HL-60 (cell line): Measurements from ENCODE around the gene PLCH2.

ENCODE experiments used
- DNase-seq, 2 experiments: peaks; one replicate each; pipeline ENCODE4 v3.0.0-alpha.2; 2010 to 2020; ENCODE audit warnings: low read depth in 1 of 2, low spot score in 1 of 2
- H3K27ac ChIP-seq: fragments of 250-450 bp; sonication (Bioruptor Pico); replicated peaks from 2 replicates; pipeline ENCODE4 v1.5.1; 2020; ENCODE audit warnings: mild to moderate bottlenecking, moderate library complexity
- H3K27me3 ChIP-seq: fragments of 250-450 bp; sonication (Bioruptor Pico); 2 replicates; pipeline ENCODE4 v1.5.1; 2021; ENCODE audit warnings: mild to moderate bottlenecking, moderate library complexity; ENCODE audit not compliant: insufficient read depth, poor library complexity, severe bottlenecking
- H3K4me3 ChIP-seq: replicated peaks from 2 replicates; pipeline ENCODE4 v1.5.1; 2011; ENCODE audit warnings: mild to moderate bottlenecking, control low read depth, low read length; ENCODE audit not compliant: insufficient read depth
- CTCF ChIP-seq: IDR thresholded peaks from one replicate; pipeline ENCODE4 v1.5.1; 2011; ENCODE audit warnings: low read length, control low read depth, inconsistent platforms; ENCODE audit not compliant: insufficient read depth
- GABPA ChIP-seq: IDR thresholded peaks from 2 replicates; pipeline ENCODE4 v1.6.1; 2012; ENCODE audit warnings: low read depth
- POLR2AphosphoS5 ChIP-seq: IDR thresholded peaks from 2 replicates; pipeline ENCODE4 v1.6.1; 2012; ENCODE audit warnings: low read depth
- REST ChIP-seq: IDR thresholded peaks from 2 replicates; pipeline ENCODE4 v1.6.1; 2012; ENCODE audit warnings: low read depth; ENCODE audit not compliant: insufficient replicate concordance
- SPI1 ChIP-seq: IDR thresholded peaks from 2 replicates; pipeline ENCODE4 v1.6.1; 2012; ENCODE audit warnings: low read depth, mild to moderate bottlenecking, borderline replicate concordance

The PLCH2 gene

GRCh38 chr1:2466270-2466665, 9.8 kb upstream of the PLCH2 start:
- Histone ChIP-seq H3K27ac (no peak overlapping the region), H3K27me3 (no peaks in the 10 kb centered on the region), H3K4me3 (no peak overlapping the region)
- TF ChIP-seq REST (no peak), CTCF (no peak), POLR2AphosphoS5 (no peak), SPI1 (no peak)
- DNase-seq, result no peak

GRCh38 chr1:2466958-2467554, 9.0 kb upstream of the PLCH2 start:
- Histone ChIP-seq H3K27me3 (no peaks in the 10 kb centered on the region), H3K4me3 (no peak overlapping the region), H3K27ac (no peak overlapping the region)
- TF ChIP-seq POLR2AphosphoS5 (no peak), REST (no peak), CTCF (no peak), GABPA (no peak), SPI1 (no peak)
- DNase-seq, result no peak

- no peak overlapping the region for H3K27ac ChIP-seq
- H3K27me3 ChIP-seq, result peaks cover 5% of the 10 kb centered on the region
- no peak overlapping the region for H3K4me3 ChIP-seq
- DNase-seq, result no peak
- TF ChIP-seq REST (peak; percentile 96), CTCF (no peak)
Measured at GRCh38 chr1:2468041-2468472, 8.0 kb upstream of the PLCH2 start.
